Adipocyte (in vitro differentiated cells): ENCODE measurements around the gene COL6A3.

Source experiments
- DNase-seq: peaks from one replicate; pipeline ENCODE4 v3.0.0-alpha.2; 2015; ENCODE audit warnings: low read depth
- H3K27me3 ChIP-seq: replicated peaks from 2 replicates; pipeline ENCODE4 v1.7.0; 2013; ENCODE audit warnings: mild to moderate bottlenecking, low read length, moderate library complexity; ENCODE audit not compliant: control insufficient read depth, insufficient read depth
- H3K36me3 ChIP-seq: 2 replicates; pipeline ENCODE4 v1.7.0; 2013; ENCODE audit warnings: low read length, mild to moderate bottlenecking, moderate library complexity; ENCODE audit not compliant: control insufficient read depth, insufficient read depth, severe bottlenecking
- H3K4me1 ChIP-seq: 2 replicates; pipeline ENCODE4 v1.7.0; 2013; ENCODE audit warnings: mild to moderate bottlenecking, low read length, moderate library complexity; ENCODE audit not compliant: control insufficient read depth, insufficient read depth
- H3K4me3 ChIP-seq: 2 replicates; pipeline ENCODE4 v1.7.0; 2013; ENCODE audit warnings: mild to moderate bottlenecking, low read length, moderate library complexity
- H3K9ac ChIP-seq: 2 replicates; pipeline ENCODE4 v1.7.0; 2013; ENCODE audit warnings: mild to moderate bottlenecking, low read length, moderate library complexity
- H3K9me3 ChIP-seq: 2 replicates; pipeline ENCODE4 v1.7.0; 2013; ENCODE audit warnings: mild to moderate bottlenecking, low read length, moderate library complexity; ENCODE audit not compliant: control insufficient read depth

The COL6A3 gene

GRCh38 chr2:237440819-237441281, 26.9 kb upstream of the COL6A3 start:
- H3K36me3 ChIP-seq = no peaks in the 10 kb centered on the region
- DNase-seq = no peak
- no peaks in the 10 kb centered on the region for H3K27me3 ChIP-seq
- H3K4me3 ChIP-seq = no peak overlapping the region
- H3K9ac ChIP-seq = no peak overlapping the region
- H3K4me1 ChIP-seq = peaks cover 25% of the 10 kb centered on the region
- no peaks in the 10 kb centered on the region for H3K9me3 ChIP-seq

- no peaks in the 10 kb centered on the region for H3K27me3 ChIP-seq
- H3K4me1 ChIP-seq = peaks cover 45% of the 10 kb centered on the region
- no peak for DNase-seq
- no peak overlapping the region for H3K4me3 ChIP-seq
- H3K9ac ChIP-seq = peak overlapping the region; percentile 8
- H3K9me3 ChIP-seq = no peaks in the 10 kb centered on the region
- H3K36me3 ChIP-seq = no peaks in the 10 kb centered on the region
Observed at GRCh38 chr2:237438080-237438940, 24.3 kb upstream of the COL6A3 start.

GRCh38 chr2:237437566-237437965, 23.6 kb upstream of the COL6A3 start:
- Histone ChIP-seq H3K27me3 (no peaks in the 10 kb centered on the region), H3K4me3 (no peak overlapping the region), H3K4me1 (peaks cover 52% of the 10 kb centered on the region), H3K9ac (no peak overlapping the region), H3K36me3 (no peaks in the 10 kb centered on the region), H3K9me3 (no peaks in the 10 kb centered on the region)
- DNase-seq = no peak

- peak overlapping the region; percentile 44 for H3K9ac ChIP-seq
- no peaks in the 10 kb centered on the region for H3K27me3 ChIP-seq
- peaks cover 52% of the 10 kb centered on the region for H3K4me1 ChIP-seq
- no peak overlapping the region for H3K4me3 ChIP-seq
- peak; percentile 77 for DNase-seq
- H3K9me3 ChIP-seq = no peaks in the 10 kb centered on the region
- H3K36me3 ChIP-seq = no peaks in the 10 kb centered on the region
Observed at GRCh38 chr2:237435844-237436587, 22.1 kb upstream of the COL6A3 start.

GRCh38 chr2:237434866-237435311, 20.9 kb upstream of the COL6A3 start:
- DNase-seq = peak; percentile 47
- H3K4me1 ChIP-seq = peaks cover 49% of the 10 kb centered on the region
- no peaks in the 10 kb centered on the region for H3K9me3 ChIP-seq
- no peak overlapping the region for H3K4me3 ChIP-seq
- no peaks in the 10 kb centered on the region for H3K27me3 ChIP-seq
- H3K9ac ChIP-seq = no peak overlapping the region
- H3K36me3 ChIP-seq = no peaks in the 10 kb centered on the region

- no peaks in the 10 kb centered on the region for H3K36me3 ChIP-seq
- peaks cover 49% of the 10 kb centered on the region for H3K4me1 ChIP-seq
- H3K9me3 ChIP-seq = no peaks in the 10 kb centered on the region
- no peak for DNase-seq
- H3K4me3 ChIP-seq = no peak overlapping the region
- H3K9ac ChIP-seq = no peak overlapping the region
- no peaks in the 10 kb centered on the region for H3K27me3 ChIP-seq
Observed at GRCh38 chr2:237433920-237434676, 20.1 kb upstream of the COL6A3 start.

- Histone ChIP-seq H3K4me3 (no peak overlapping the region), H3K36me3 (no peaks in the 10 kb centered on the region), H3K9ac (no peak overlapping the region), H3K27me3 (no peaks in the 10 kb centered on the region), H3K9me3 (no peaks in the 10 kb centered on the region), H3K4me1 (peaks cover 44% of the 10 kb centered on the region)
- DNase-seq = peak; percentile 66
Observed at GRCh38 chr2:237432484-237433092, 18.6 kb upstream of the COL6A3 start.

GRCh38 chr2:237431837-237432236, 17.9 kb upstream of the COL6A3 start:
- Histone ChIP-seq H3K4me1 (peaks cover 44% of the 10 kb centered on the region), H3K36me3 (no peaks in the 10 kb centered on the region), H3K9ac (no peak overlapping the region), H3K27me3 (no peaks in the 10 kb centered on the region), H3K4me3 (no peak overlapping the region), H3K9me3 (no peaks in the 10 kb centered on the region)
- DNase-seq = no peak

- DNase-seq = peak; percentile 28
- H3K4me3 ChIP-seq = no peak overlapping the region
- no peaks in the 10 kb centered on the region for H3K27me3 ChIP-seq
- H3K9ac ChIP-seq = no peak overlapping the region
- H3K9me3 ChIP-seq = no peaks in the 10 kb centered on the region
- H3K36me3 ChIP-seq = no peaks in the 10 kb centered on the region
- peaks cover 42% of the 10 kb centered on the region for H3K4me1 ChIP-seq
Observed at GRCh38 chr2:237431372-237431771, 17.4 kb upstream of the COL6A3 start.

GRCh38 chr2:237430861-237431260, 16.9 kb upstream of the COL6A3 start:
- Histone ChIP-seq H3K4me3 (no peak overlapping the region), H3K27me3 (no peaks in the 10 kb centered on the region), H3K9me3 (no peaks in the 10 kb centered on the region), H3K36me3 (no peaks in the 10 kb centered on the region), H3K4me1 (peaks cover 37% of the 10 kb centered on the region), H3K9ac (no peak overlapping the region)
- no peak for DNase-seq
